GM12865 (cell line): Measurements from ENCODE around the gene ADGRL1.
"Not testable (repeated sequence)": the region's sequence is repeated elsewhere in the genome, so short reads cannot be mapped to it uniquely, and the experiment has no call there.

Source experiments
- DNase-seq: peaks from one replicate; pipeline ENCODE4 v3.0.0; 2010; ENCODE audit warnings: low read depth
- H3K4me3 ChIP-seq: 2 replicates; pipeline ENCODE4 v1.5.1; 2011; ENCODE audit warnings: mild to moderate bottlenecking, low read depth, low read length, control low read depth
- CTCF ChIP-seq: IDR thresholded peaks from 2 replicates; pipeline ENCODE4 v1.5.1; 2011; ENCODE audit warnings: low read length, control low read depth, low read depth, inconsistent platforms; ENCODE audit not compliant: insufficient read depth; ENCODE audit errors: missing control alignments

The ADGRL1 gene

GRCh38 chr19:14187561-14187960, 18.4 kb downstream of the ADGRL1 start:
- no peak for DNase-seq
- TF ChIP-seq CTCF: no peak
- H3K4me3 ChIP-seq: no peak overlapping the region

GRCh38 chr19:14186684-14187083, 19.3 kb downstream of the ADGRL1 start:
- not testable (repeated sequence) for DNase-seq, H3K4me3 ChIP-seq

- not testable (repeated sequence) for H3K4me3 ChIP-seq, DNase-seq
These were observed 20.3 kb downstream of the ADGRL1 start for GRCh38 chr19:14185691-14186090.

- no peak overlapping the region for H3K4me3 ChIP-seq
- DNase-seq: no peak
- TF ChIP-seq CTCF: no peak
These were observed 20.8 kb downstream of the ADGRL1 start for GRCh38 chr19:14185158-14185557.

GRCh38 chr19:14183741-14184350, 22.1 kb downstream of the ADGRL1 start:
- no peak overlapping the region for H3K4me3 ChIP-seq
- DNase-seq: no peak
- no peak for TF ChIP-seq CTCF

- no peak overlapping the region for H3K4me3 ChIP-seq
- no peak for TF ChIP-seq CTCF
- no peak for DNase-seq
These were observed 23.5 kb downstream of the ADGRL1 start for GRCh38 chr19:14182476-14182875.

GRCh38 chr19:14181906-14182305, 24.1 kb downstream of the ADGRL1 start:
- no peak for TF ChIP-seq CTCF
- H3K4me3 ChIP-seq: no peak overlapping the region
- no peak for DNase-seq

GRCh38 chr19:14181199-14181598, 24.8 kb downstream of the ADGRL1 start:
- not testable (repeated sequence) for DNase-seq, H3K4me3 ChIP-seq
